Left lung (tissue), 10 donors: ENCODE measurements around the gene BCL11B. TPM values are rescaled to one million over a fixed set of nuclear protein-coding genes. Genes with fewer than 3 reads are reported as not detected.

Source experiments
- ATAC-seq: fragments of 200-7000 bp; cut with Tn5 transposase; one replicate; pipeline ENCODE4 v1.9.1; 2020; ENCODE audit warnings: moderate library complexity
- DNase-seq, 4 donors: peaks; one replicate each; pipeline ENCODE4 v3.0.0-alpha.2; 2013 to 2020
- H3K27ac ChIP-seq, 2 donors: fragments of 200-600 bp; sonication (generic) in 1 of 2; one replicate each; pipeline versions ENCODE4 v1.5.0 to v1.8.0; 2020 to 2021
- H3K27me3 ChIP-seq, 2 donors: fragments of 200-600 bp; sonication (generic) in 1 of 2; one replicate each; pipeline versions ENCODE4 v1.5.0 to v1.8.0; 2020 to 2021
- H3K36me3 ChIP-seq, 2 donors: fragments of 200-600 bp; sonication (generic) in 1 of 2; one replicate each; pipeline versions ENCODE4 v1.5.0 to v1.8.0; 2020 to 2021
- H3K4me1 ChIP-seq, 2 donors: fragments of 200-600 bp; one replicate each; pipeline ENCODE4 v1.8.0; 2021
- H3K4me3 ChIP-seq, 2 donors: fragments of 200-600 bp; sonication (generic) in 1 of 2; one replicate each; pipeline versions ENCODE4 v1.5.0 to v1.8.0; 2020 to 2021; ENCODE audit warnings: mild to moderate bottlenecking in 1 of 2
- H3K9me3 ChIP-seq, 2 donors: fragments of 200-600 bp; sonication (generic) in 1 of 2; one replicate each; pipeline versions ENCODE4 v1.5.0 to v1.8.0; 2020 to 2021
- CTCF ChIP-seq, 2 donors: fragments of 200-600 bp; sonication (generic) in 1 of 2; IDR thresholded peaks; one replicate each; pipeline versions ENCODE4 v1.5.0 to v1.8.0; 2021; ENCODE audit warnings: antibody characterized with exemption in 2 of 2
- intact Hi-C, 2 donors: fragments of 100-400 bp; cut with DNase I; formaldehyde crosslinking; loops; one replicate each; pipeline versions ENCODE4 v1.11.2 to v1.14.2; 2022
- polyA plus RNA-seq, 6 donors: library from polyadenylated mRNA; unstranded; fragments of 120-200 nt; gene quantifications; one replicate each; pipeline ENCODE4 v1.2.1, GENCODE V29; 2013; ENCODE audit not compliant: insufficient read length in 6 of 6
- total RNA-seq, 2 donors: library from RNA; stranded (reverse); fragmentation: NEBNext Ultra II Directional; extraction: Animal tissue kit (Norgen Biotek cat#: 25700); gene quantifications; one replicate each; pipeline ENCODE4 v1.2.1, GENCODE V29; 2021
- donor health status: DM: no; HTN: yes; CAD: no.
- donor health status: DM: no; HTN: no; CAD: no.

Gene BCL11B
- total and polyA plus RNA-seq, 8 donors = 1.4 to 3.6 (median 3.2) TPM

GRCh38 chr14:99260587-99261551 is 11.1 kb downstream of the BCL11B start:
- no peak for DNase-seq
- no peak for ATAC-seq
- no peak overlapping the region for H3K4me3 ChIP-seq
- no peak overlapping the region for H3K27ac ChIP-seq
- intact Hi-C loops = no loop called here
- TF ChIP-seq CTCF (IDR thresholded peaks at IDR 0.05) = no peak
- H3K27me3 ChIP-seq = peaks cover 4 to 97% of the 10 kb centered on the region in 2 donors
- no peaks in the 10 kb centered on the region for H3K4me1 ChIP-seq
- no peaks in the 10 kb centered on the region for H3K36me3 ChIP-seq
- H3K9me3 ChIP-seq = no peaks in the 10 kb centered on the region

GRCh38 chr14:99260116-99260515 is 11.9 kb downstream of the BCL11B start:
- TF ChIP-seq CTCF (IDR thresholded peaks at IDR 0.05) = no peak
- ATAC-seq = no peak
- intact Hi-C loops = no loop called here
- H3K27ac ChIP-seq = no peak overlapping the region
- no peaks in the 10 kb centered on the region for H3K4me1 ChIP-seq
- H3K4me3 ChIP-seq = no peak overlapping the region
- no peak for DNase-seq
- H3K36me3 ChIP-seq = no peaks in the 10 kb centered on the region
- peaks cover 3 to 94% of the 10 kb centered on the region in 2 donors for H3K27me3 ChIP-seq
- H3K9me3 ChIP-seq = no peaks in the 10 kb centered on the region

- H3K27ac ChIP-seq = no peak overlapping the region
- no peaks in the 10 kb centered on the region for H3K36me3 ChIP-seq
- ATAC-seq (no peak), DNase-seq (no peak)
- H3K27me3 ChIP-seq = peaks cover 3 to 89% of the 10 kb centered on the region in 2 donors
- H3K4me1 ChIP-seq = no peaks in the 10 kb centered on the region
- H3K9me3 ChIP-seq = no peaks in the 10 kb centered on the region
- intact Hi-C loops = no loop called here
- H3K4me3 ChIP-seq = no peak overlapping the region
- no peak for TF ChIP-seq CTCF (IDR thresholded peaks at IDR 0.05)
Observed at GRCh38 chr14:99258876-99259726, 12.9 kb downstream of the BCL11B start.

- Histone ChIP-seq H3K27ac (no peak overlapping the region), H3K36me3 (no peaks in the 10 kb centered on the region), H3K4me1 (no peaks in the 10 kb centered on the region), H3K9me3 (no peaks in the 10 kb centered on the region), H3K27me3 (peaks cover 3 to 89% of the 10 kb centered on the region in 2 donors), H3K4me3 (no peak overlapping the region)
- ATAC-seq = peak; percentile 41
- no peak for DNase-seq
- intact Hi-C loops = no loop called here
- no peak for TF ChIP-seq CTCF (IDR thresholded peaks at IDR 0.05)
Observed at GRCh38 chr14:99258341-99258861, 13.6 kb downstream of the BCL11B start.
